GM21723 (cell line): ENCODE results near the gene PRR12.

ENCODE experiments used
- ATAC-seq: cut with Tn5 transposase; IDR thresholded peaks from one replicate; pipeline ENCODE4 v1.9.1; 2021; ENCODE audit warnings: mild to moderate bottlenecking, moderate library complexity; ENCODE audit not compliant: unreplicated experiment

PRR12 gene

GRCh38 chr19:49559928-49560327 is 31.1 kb upstream of the PRR12 start:
- no peak for ATAC-seq

GRCh38 chr19:49560358-49560900 is 30.6 kb upstream of the PRR12 start:
- ATAC-seq, result no peak

- ATAC-seq, result no peak
Observed at GRCh38 chr19:49564616-49565045, 26.4 kb upstream of the PRR12 start.

GRCh38 chr19:49565261-49565660 is 25.7 kb upstream of the PRR12 start:
- no peak for ATAC-seq

- ATAC-seq, result no peak
Observed at GRCh38 chr19:49566302-49566701, 24.7 kb upstream of the PRR12 start.

GRCh38 chr19:49567861-49568441 is 23.0 kb upstream of the PRR12 start:
- no peak for ATAC-seq

GRCh38 chr19:49570138-49570856 is 20.7 kb upstream of the PRR12 start:
- ATAC-seq, result no peak

GRCh38 chr19:49570997-49571676 is 19.8 kb upstream of the PRR12 start:
- no peak for ATAC-seq

- ATAC-seq, result no peak
Observed at GRCh38 chr19:49573009-49573408, 18.0 kb upstream of the PRR12 start.

GRCh38 chr19:49573425-49573824 is 17.6 kb upstream of the PRR12 start:
- ATAC-seq, result no peak

GRCh38 chr19:49574206-49574755 is 16.7 kb upstream of the PRR12 start:
- ATAC-seq, result no peak

- ATAC-seq, result no peak
Observed at GRCh38 chr19:49579193-49579592, 11.8 kb upstream of the PRR12 start.

GRCh38 chr19:49579947-49580263 is 11.1 kb upstream of the PRR12 start:
- ATAC-seq, result peak; percentile 11

- peak; percentile 83 for ATAC-seq
Observed at GRCh38 chr19:49580264-49581006, 10.5 kb upstream of the PRR12 start, which contains the start of gene NOSIP. Gene NOSIP, minus strand, starts transcription at chr19:49580556. Its CDS starts 19,865 bp downstream, at chr19:49560691.

- no peak for ATAC-seq
Observed at GRCh38 chr19:49581007-49581508, 9.9 kb upstream of the PRR12 start, which contains the start of gene PRRG2. Gene PRRG2, plus strand, starts transcription at chr19:49581316. Its CDS starts 1,904 bp downstream, at chr19:49583220.

GRCh38 chr19:49583239-49583638 is 7.7 kb upstream of the PRR12 start:
- ATAC-seq, result no peak

GRCh38 chr19:49585023-49585422 is 6.0 kb upstream of the PRR12 start:
- ATAC-seq, result no peak

- no peak for ATAC-seq
Observed at GRCh38 chr19:49587227-49587626, 3.8 kb upstream of the PRR12 start.

- ATAC-seq, result no peak
Observed at GRCh38 chr19:49588365-49589122, 2.4 kb upstream of the PRR12 start.

- ATAC-seq, result no peak
Observed at GRCh38 chr19:49589502-49589905, 1.5 kb upstream of the PRR12 start.
